DND-41 (cell line): ENCODE data around the gene MAPK12.

Experiments used
- ATAC-seq: fragments of 200-7000 bp; cut with Tn5 transposase; 3 replicates; pipeline ENCODE4 v1.9.1; 2021; ENCODE audit warnings: low read depth; ENCODE audit not compliant: insufficient read depth
- DNase-seq: peaks from one replicate; pipeline ENCODE4 v3.0.0-alpha.2; 2020
- H2AFZ ChIP-seq: 2 replicates; pipeline ENCODE4 v1.6.0; 2012; ENCODE audit warnings: low read depth, low read length
- H3K27ac ChIP-seq: 2 replicates; pipeline ENCODE4 v1.5.1; 2012; ENCODE audit warnings: low read length, inconsistent platforms
- H3K27me3 ChIP-seq: fragments of 200-600 bp; sonication (generic); 2 replicates; pipeline ENCODE4 v1.6.0; 2012; ENCODE audit warnings: low read length, mild to moderate bottlenecking, inconsistent platforms; ENCODE audit not compliant: insufficient read depth, poor library complexity
- H3K36me3 ChIP-seq: 2 replicates; pipeline ENCODE4 v1.5.1; 2012; ENCODE audit warnings: low read length, inconsistent platforms; ENCODE audit not compliant: insufficient read depth
- H3K4me1 ChIP-seq: 2 replicates; pipeline ENCODE4 v1.5.1; 2012; ENCODE audit warnings: mild to moderate bottlenecking, low read length; ENCODE audit not compliant: insufficient read depth
- H3K4me2 ChIP-seq: 2 replicates; pipeline ENCODE4 v1.6.0; 2012; ENCODE audit warnings: mild to moderate bottlenecking, moderate library complexity, low read length, inconsistent platforms; ENCODE audit not compliant: insufficient read depth
- H3K4me3 ChIP-seq, 2 experiments: fragments of 200-600 bp in 1 of 2; shearing (Covaris generic) in 1 of 2; 2 replicates each; pipeline ENCODE4 v1.5.1; 2012 to 2016; ENCODE audit warnings: inconsistent platforms in 2 of 2, low read length in 2 of 2, mild to moderate bottlenecking in 2 of 2, low read depth in 1 of 2, moderate library complexity in 1 of 2
- H3K79me2 ChIP-seq: 2 replicates; pipeline ENCODE4 v1.6.0; 2012; ENCODE audit warnings: low read length, inconsistent platforms; ENCODE audit not compliant: insufficient read depth
- H3K9ac ChIP-seq: 2 replicates; pipeline ENCODE4 v1.6.0; 2012; ENCODE audit warnings: low read depth, mild to moderate bottlenecking, inconsistent platforms, low read length, moderate library complexity
- H3K9me3 ChIP-seq: 2 replicates; pipeline ENCODE4 v1.5.1; 2012; ENCODE audit warnings: low read length, moderate library complexity, mild to moderate bottlenecking, inconsistent platforms; ENCODE audit not compliant: insufficient read depth, severe bottlenecking
- H4K20me1 ChIP-seq: 2 replicates; pipeline ENCODE4 v1.6.0; 2012; ENCODE audit warnings: low read length; ENCODE audit not compliant: insufficient read depth
- CTCF ChIP-seq: IDR thresholded peaks from 2 replicates; pipeline ENCODE4 v1.5.1; 2012; ENCODE audit warnings: borderline replicate concordance, low read length, moderate library complexity, mild to moderate bottlenecking; ENCODE audit not compliant: poor library complexity, severe bottlenecking; ENCODE audit errors: extremely low read depth
- EZH2 ChIP-seq: IDR thresholded peaks from 3 replicates; pipeline ENCODE4 v1.6.1; 2012; ENCODE audit warnings: borderline replicate concordance, low read depth, mild to moderate bottlenecking, moderate library complexity, low read length, inconsistent platforms; ENCODE audit not compliant: severe bottlenecking

MAPK12 gene

GRCh38 chr22:50303515-50303847 lies 42.0 kb upstream of the MAPK12 start:
- H3K4me1 ChIP-seq, result peaks cover 15% of the 10 kb centered on the region
- H3K4me2 ChIP-seq, result no peak overlapping the region
- H2AFZ ChIP-seq, result no peak overlapping the region

GRCh38 chr22:50302564-50302963 lies 41.1 kb upstream of the MAPK12 start:
- Histone ChIP-seq H2AFZ (no peak overlapping the region), H4K20me1 (peaks cover 25% of the 10 kb centered on the region), H3K27me3 (peaks cover 17% of the 10 kb centered on the region), H3K79me2 (no peaks in the 10 kb centered on the region), H3K9me3 (no peaks in the 10 kb centered on the region), H3K9ac (no peak overlapping the region), H3K4me2 (no peak overlapping the region), H3K36me3 (no peaks in the 10 kb centered on the region), H3K27ac (no peak overlapping the region), H3K4me3 (no peak overlapping the region), H3K4me1 (peaks cover 15% of the 10 kb centered on the region)
- no peak for DNase-seq
- no peak for TF ChIP-seq CTCF
- TF ChIP-seq EZH2, result no peak
- ATAC-seq, result no peak

More at GRCh38 chr22:50303515-50303847, 42.0 kb upstream of the MAPK12 start:
- ATAC-seq (no peak), DNase-seq (no peak)
- no peak overlapping the region for H3K27ac ChIP-seq
- H3K4me3 ChIP-seq, result no peak overlapping the region
- H3K9ac ChIP-seq, result no peak overlapping the region
- peaks cover 19% of the 10 kb centered on the region for H3K27me3 ChIP-seq
- H3K9me3 ChIP-seq, result no peaks in the 10 kb centered on the region
- TF ChIP-seq EZH2, result no peak
- no peaks in the 10 kb centered on the region for H3K79me2 ChIP-seq
- H3K36me3 ChIP-seq, result no peaks in the 10 kb centered on the region
- H4K20me1 ChIP-seq, result peaks cover 26% of the 10 kb centered on the region

GRCh38 chr22:50302041-50302541 lies 40.6 kb upstream of the MAPK12 start:
- no peak overlapping the region for H2AFZ ChIP-seq
- TF ChIP-seq EZH2 (no peak), CTCF (no peak)
- H3K4me1 ChIP-seq, result peaks cover 11% of the 10 kb centered on the region
- no peak overlapping the region for H3K9ac ChIP-seq
- H3K36me3 ChIP-seq, result no peaks in the 10 kb centered on the region
- no peak overlapping the region for H3K4me2 ChIP-seq
- no peak overlapping the region for H3K27ac ChIP-seq
- H4K20me1 ChIP-seq, result peaks cover 26% of the 10 kb centered on the region
- H3K27me3 ChIP-seq, result peaks cover 13% of the 10 kb centered on the region
- no peak overlapping the region for H3K4me3 ChIP-seq
- no peaks in the 10 kb centered on the region for H3K9me3 ChIP-seq
- H3K79me2 ChIP-seq, result no peaks in the 10 kb centered on the region
- DNase-seq (no peak), ATAC-seq (no peak)

GRCh38 chr22:50301581-50301991 lies 40.1 kb upstream of the MAPK12 start:
- peaks cover 8% of the 10 kb centered on the region for H3K27me3 ChIP-seq
- no peaks in the 10 kb centered on the region for H3K36me3 ChIP-seq
- TF ChIP-seq EZH2, result no peak
- no peak for TF ChIP-seq CTCF
- H2AFZ ChIP-seq, result no peak overlapping the region
- ATAC-seq (no peak), DNase-seq (no peak)
- no peak overlapping the region for H3K4me3 ChIP-seq
- no peaks in the 10 kb centered on the region for H3K79me2 ChIP-seq
- no peaks in the 10 kb centered on the region for H3K9me3 ChIP-seq
- H3K27ac ChIP-seq, result no peak overlapping the region
- H3K4me2 ChIP-seq, result no peak overlapping the region
- peaks cover 6% of the 10 kb centered on the region for H3K4me1 ChIP-seq
- peaks cover 26% of the 10 kb centered on the region for H4K20me1 ChIP-seq
- H3K9ac ChIP-seq, result no peak overlapping the region
